Fibroblast of lung (primary cell): ENCODE results near the gene SRSF11. TPM values are rescaled to one million over a fixed set of nuclear protein-coding genes. Genes with fewer than 3 reads are reported as not detected.

Experiments
- DNase-seq, 2 donors: peaks; one replicate each; pipeline versions ENCODE4 v3.0.0 to v3.0.0-alpha.2; 2010; ENCODE audit warnings: low read depth in 2 of 2
- H2AFZ ChIP-seq: 2 replicates; pipeline ENCODE4 v1.5.1; 2012; ENCODE audit warnings: low read length, control low read depth, inconsistent platforms
- H3K27ac ChIP-seq: 2 replicates; pipeline ENCODE4 v1.5.1; 2011; ENCODE audit warnings: low read length, control low read depth; ENCODE audit not compliant: insufficient read depth
- H3K27me3 ChIP-seq: 2 replicates; pipeline ENCODE4 v1.5.1; 2011; ENCODE audit warnings: mild to moderate bottlenecking, low read length; ENCODE audit not compliant: control insufficient read depth, insufficient read depth
- H3K36me3 ChIP-seq: 2 replicates; pipeline ENCODE4 v1.5.1; 2011; ENCODE audit warnings: low read length; ENCODE audit not compliant: control insufficient read depth, insufficient read depth
- H3K4me1 ChIP-seq: 2 replicates; pipeline ENCODE4 v1.5.1; 2011; ENCODE audit warnings: low read length; ENCODE audit not compliant: control insufficient read depth, insufficient read depth; ENCODE audit errors: extremely low read depth
- H3K4me2 ChIP-seq: 2 replicates; pipeline ENCODE4 v1.5.1; 2011; ENCODE audit warnings: low read length, control low read depth; ENCODE audit not compliant: insufficient read depth; ENCODE audit errors: extremely low read depth
- H3K4me3 ChIP-seq, 4 experiments: fragments of 200-600 bp in 1 of 4; sonication (generic) in 1 of 4; replicated peaks in 1 of 4; 2 replicates each; pipeline ENCODE4 v1.5.1; 2011 to 2016; ENCODE audit warnings: low read length in 4 of 4, low read depth in 3 of 4, mild to moderate bottlenecking in 3 of 4, control low read depth in 2 of 4, inconsistent platforms in 1 of 4, mixed read lengths in 1 of 4; ENCODE audit not compliant: insufficient read depth in 1 of 4; ENCODE audit errors: control extremely low read depth in 1 of 4
- H3K79me2 ChIP-seq: 2 replicates; pipeline ENCODE4 v1.5.1; 2012; ENCODE audit warnings: mild to moderate bottlenecking, low read length, inconsistent platforms; ENCODE audit not compliant: control insufficient read depth, insufficient read depth
- H3K9ac ChIP-seq: 2 replicates; pipeline ENCODE4 v1.5.1; 2011; ENCODE audit warnings: mild to moderate bottlenecking, low read length, control low read depth; ENCODE audit not compliant: insufficient read depth
- H3K9me3 ChIP-seq: 2 replicates; pipeline ENCODE4 v1.5.1; 2012; ENCODE audit warnings: low read depth, low read length; ENCODE audit not compliant: control insufficient read depth, insufficient read depth
- H4K20me1 ChIP-seq: 2 replicates; pipeline ENCODE4 v1.5.1; 2011; ENCODE audit warnings: low read length; ENCODE audit not compliant: control insufficient read depth, insufficient read depth; ENCODE audit errors: extremely low read depth
- CTCF ChIP-seq, 2 donors: IDR thresholded peaks in 1 of 2; conservative IDR thresholded peaks in 1 of 2; 1 replicate in 1 of 2; 2 replicates in 1 of 2; pipeline ENCODE4 v1.5.1; 2011 to 2012; ENCODE audit warnings: low read length in 2 of 2, control low read depth in 1 of 2, inconsistent platforms in 1 of 2, low read depth in 1 of 2, mild to moderate bottlenecking in 1 of 2
- EZH2 ChIP-seq: IDR thresholded peaks from 2 replicates; pipeline ENCODE4 v1.5.1; 2012; ENCODE audit warnings: low read length, control low read depth, mild to moderate bottlenecking; ENCODE audit errors: missing control alignments
- polyA plus RNA-seq, 2 donors: library from polyadenylated mRNA; depleted of rRNA in 1 of 2; stranded (reverse) in 1 of 2; unstranded in 1 of 2; fragments of >200 nt; gene quantifications; 2 replicates each; pipeline ENCODE4 v1.2.1, GENCODE V29; 2011 to 2012; ENCODE audit warnings: missing spikeins in 1 of 2
- total RNA-seq: library from RNA; depleted of rRNA; stranded (reverse); fragments of >200 nt; gene quantifications from 2 replicates; pipeline ENCODE4 v1.2.1, GENCODE V29; 2014

Gene SRSF11
- total and polyA plus RNA-seq, 2 donors (not counting 1 experiment from before 2014, with no cell fraction given): 139 to 163 TPM

- Histone ChIP-seq H3K36me3 (no peaks in the 10 kb centered on the region), H3K4me3 (no peak overlapping the region), H3K9ac (no peak overlapping the region), H3K9me3 (no peaks in the 10 kb centered on the region), H2AFZ (no peak overlapping the region), H3K4me2 (no peak overlapping the region), H3K4me1 (no peaks in the 10 kb centered on the region), H4K20me1 (no peaks in the 10 kb centered on the region), H3K27ac (no peak overlapping the region), H3K27me3 (no peaks in the 10 kb centered on the region), H3K79me2 (no peaks in the 10 kb centered on the region)
- DNase-seq: no peak
- no peak for TF ChIP-seq EZH2
- no peak for TF ChIP-seq CTCF (conservative IDR thresholded peaks at IDR 0.05 in 1 of 2, IDR thresholded peaks at IDR 0.05 in 1 of 2; ENCODE audit: low read depth in 1 of 2, low read length in 2 of 2)
Observed at GRCh38 chr1:70299472-70299871, 78.3 kb downstream of the SRSF11 start.

Other genes starting within 250 kb of the SRSF11 start
- 15.9 and 16.5 TPM in 2 replicates for gene LRRC40, start 15.8 kb upstream of the SRSF11 start, total RNA-seq
- 23.5 and 24.2 TPM in 2 replicates for gene LRRC40, start 15.8 kb upstream of the SRSF11 start, polyA plus RNA-seq
- gene ANKRD13C, start 133.3 kb downstream of the SRSF11 start, total RNA-seq: 30.2 and 31.1 TPM in 2 replicates
- gene ANKRD13C, start 133.3 kb downstream of the SRSF11 start, polyA plus RNA-seq: 17.8 and 19.4 TPM in 2 replicates
- gene CTH, start 189.9 kb downstream of the SRSF11 start, total RNA-seq: 3.6 and 9.7 TPM in 2 replicates
- gene CTH, start 189.9 kb downstream of the SRSF11 start, polyA plus RNA-seq: 2.6 and 4.9 TPM in 2 replicates